Inferior parietal cortex (tissue), 1 donor: ENCODE results near the gene DEFB128.
"Not testable (repeated sequence)": the region's sequence is repeated elsewhere in the genome, so short reads cannot be mapped to it uniquely, and the experiment has no call there.

Experiments used
- DNase-seq: peaks from one replicate; pipeline ENCODE4 v3.0.0-alpha.2; 2016; ENCODE audit errors: extremely low spot score

The DEFB128 gene

DNA sequence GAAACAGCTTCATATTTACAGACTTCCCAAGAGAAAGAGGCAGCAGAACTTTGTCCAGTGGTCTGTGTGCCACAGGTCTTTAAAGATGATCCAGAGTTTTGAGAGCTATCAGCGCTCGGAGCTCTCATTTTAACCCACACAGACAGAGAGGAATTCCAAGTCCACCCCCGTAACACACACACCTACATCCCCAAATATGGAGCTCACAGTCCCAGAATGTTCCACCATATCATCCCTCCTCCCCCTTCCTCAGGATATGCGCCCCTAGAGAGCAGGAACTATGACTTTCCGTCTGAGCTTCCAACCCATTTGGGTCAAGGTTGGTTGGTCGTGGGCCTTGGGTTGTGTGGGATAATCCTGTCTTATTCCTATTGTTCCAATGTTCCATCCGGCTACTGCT is at the start of gene DEFB128:
TSS of gene DEFB128 (minus strand) at position 101 of the 400 bp plus-strand sequence. CDS start at position 13, 88 bp downstream.
- DNase-seq, result no peak

DNA sequence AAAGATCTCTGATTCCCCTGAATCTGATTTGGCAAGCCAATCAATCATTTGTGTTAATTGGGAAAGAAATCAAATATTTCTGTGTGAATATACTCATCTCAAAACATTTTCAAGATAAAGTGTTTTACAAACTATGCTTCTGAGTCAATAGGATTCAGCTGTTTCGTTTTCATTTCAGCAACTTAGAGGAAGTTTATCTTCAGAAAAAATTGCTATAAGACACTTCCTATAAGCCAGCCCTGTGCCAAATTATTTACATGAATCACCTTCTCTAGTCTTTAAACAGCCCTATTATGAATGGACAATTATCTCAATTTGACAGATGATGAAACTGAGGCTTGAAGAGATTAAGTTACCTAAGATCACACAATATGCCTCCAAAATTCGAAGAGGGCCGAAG is 48.4 kb upstream of the DEFB128 start:
- DNase-seq, result no peak

DNA sequence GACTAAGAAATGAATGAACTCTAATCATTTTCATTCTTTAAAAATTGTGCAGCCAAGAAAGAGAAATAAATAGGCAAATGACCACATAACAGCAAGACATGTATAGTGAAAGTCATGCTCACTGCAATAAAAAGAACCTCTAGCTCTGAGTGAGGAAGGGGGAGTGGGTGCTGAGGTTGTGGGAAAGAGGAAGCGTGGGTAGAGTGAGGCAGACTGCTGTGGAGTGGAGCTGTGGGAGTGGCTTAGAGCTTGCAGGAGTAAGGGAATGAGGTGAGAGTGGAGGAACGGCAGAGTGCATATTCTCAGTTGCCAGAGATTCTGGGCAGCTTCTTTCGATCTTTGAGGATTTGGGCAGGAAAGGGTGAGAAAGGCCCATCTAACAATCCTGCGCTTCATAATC is 48.0 kb upstream of the DEFB128 start:
- no peak for DNase-seq

DNA sequence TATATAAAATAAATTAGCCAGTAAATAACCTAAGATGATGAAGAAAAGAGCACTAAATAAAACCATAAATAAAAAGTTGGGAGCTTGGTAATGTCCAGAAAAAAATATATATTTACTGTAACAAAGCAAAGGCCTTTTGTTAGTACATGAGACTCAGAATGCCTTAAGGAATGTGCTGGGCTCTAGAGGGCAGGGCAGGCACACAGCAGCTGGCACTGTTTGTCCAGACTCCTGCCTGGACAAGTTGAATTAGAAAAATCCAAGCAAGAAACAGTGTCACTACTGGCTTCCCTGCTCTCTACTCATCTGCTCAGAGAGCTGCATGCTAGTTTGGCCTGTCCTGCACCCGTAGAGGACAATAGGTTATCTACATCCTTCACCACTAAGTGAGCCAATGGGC is 46.4 kb upstream of the DEFB128 start:
- DNase-seq, result no peak

DNA sequence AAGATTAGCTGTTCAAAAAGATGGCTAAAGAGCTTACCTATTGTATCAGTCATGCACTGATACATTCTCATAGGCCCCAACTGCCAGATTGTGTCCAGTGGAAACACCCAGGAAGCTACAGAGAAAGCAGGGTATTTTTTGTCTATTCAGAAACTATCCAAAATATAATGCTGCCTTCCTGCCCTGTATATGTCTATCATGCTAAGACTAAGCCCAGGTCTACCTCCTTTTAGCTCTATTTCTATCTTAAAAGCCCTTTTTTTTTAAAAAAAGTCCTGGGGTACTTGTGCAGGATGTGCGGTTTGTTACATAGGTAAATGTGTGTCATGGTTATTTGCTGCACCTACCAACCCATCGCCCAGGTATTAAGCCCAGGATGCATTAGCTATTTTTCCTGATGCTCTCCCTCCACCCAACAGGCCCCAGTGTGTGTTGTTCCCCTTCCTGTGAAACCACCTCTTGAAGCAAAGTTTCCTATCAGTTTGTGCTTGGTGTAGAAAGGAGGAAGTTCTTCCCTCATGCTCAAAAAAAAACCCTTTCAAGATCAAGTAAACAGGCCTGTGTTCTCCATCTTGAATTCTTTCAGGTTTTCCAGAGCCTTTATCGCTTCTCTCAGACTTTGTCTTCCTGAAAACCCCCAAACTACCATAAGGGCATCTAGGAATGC is 38.1 kb upstream of the DEFB128 start:
- DNase-seq, result no peak

DNA sequence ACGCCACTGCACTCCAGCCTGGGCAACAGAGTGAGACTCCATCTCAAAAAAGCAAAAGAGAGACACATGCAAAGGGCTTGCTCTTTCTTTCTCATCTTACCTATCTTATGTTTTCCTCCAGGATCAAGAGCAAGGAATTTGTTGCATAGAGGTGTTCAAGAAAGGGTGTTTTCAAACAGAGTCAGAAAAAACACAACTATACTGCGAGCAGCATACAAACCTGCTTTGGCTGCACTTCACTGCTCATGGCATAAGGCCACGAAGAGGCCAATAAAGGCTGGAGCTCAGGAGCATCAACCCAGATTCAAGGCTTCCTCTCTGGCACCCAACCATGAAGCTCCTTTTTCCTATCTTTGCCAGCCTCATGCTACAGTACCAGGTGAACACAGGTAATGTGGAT is 37.4 kb upstream of the DEFB128 start, which contains the start of gene DEFB129:
TSS of gene DEFB129 (plus strand) at position 301 of the 400 bp plus-strand sequence. CDS start at position 332, 31 bp downstream.
- no peak for DNase-seq

DNA sequence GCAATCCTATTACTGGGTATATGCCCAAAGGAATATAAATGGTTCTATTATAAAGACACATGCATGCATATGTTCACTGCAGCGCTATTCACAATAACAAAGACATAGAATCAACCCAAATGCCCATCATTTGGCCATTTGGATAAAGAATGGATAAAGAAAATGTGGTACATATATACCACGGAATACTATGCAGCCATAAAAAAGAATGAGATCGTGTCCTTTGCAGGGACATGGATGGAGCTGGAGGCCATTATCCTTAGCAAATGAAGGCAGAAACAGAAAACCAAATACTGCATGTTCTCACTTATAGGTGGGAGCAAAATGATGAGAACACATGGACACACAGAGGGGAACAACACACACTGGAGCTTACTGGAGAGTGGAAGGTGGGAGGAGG is 36.4 kb upstream of the DEFB128 start:
- not testable (repeated sequence) for DNase-seq

DNA sequence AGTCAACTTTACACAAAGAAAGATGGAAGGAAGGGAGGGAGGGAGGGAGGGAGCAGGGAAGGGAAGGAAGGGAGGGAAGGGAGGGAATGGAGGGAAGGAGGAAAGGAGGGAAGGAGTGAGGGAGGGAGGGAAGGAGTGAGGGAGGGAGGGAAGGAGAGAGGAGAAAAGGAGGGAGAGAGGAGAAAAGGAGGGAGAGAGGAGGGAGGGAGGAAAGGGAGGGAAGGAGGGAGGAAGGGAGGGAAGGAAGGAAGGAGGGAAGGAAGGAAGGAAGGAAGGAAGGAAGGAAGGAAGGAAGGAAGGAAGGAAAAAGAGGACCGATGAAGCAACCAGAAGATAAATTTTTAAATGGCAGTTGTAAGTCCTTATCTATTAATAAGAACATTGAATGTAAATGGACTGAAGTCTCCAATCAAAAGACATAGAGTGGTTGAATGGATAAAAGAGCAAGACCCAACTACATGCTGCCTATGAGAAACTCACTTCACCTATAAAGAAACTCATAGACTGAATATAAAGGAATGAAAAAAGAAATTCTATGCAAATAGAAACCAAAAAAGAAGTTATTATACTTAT is 31.8 kb upstream of the DEFB128 start:
- DNase-seq, result no peak

DNA sequence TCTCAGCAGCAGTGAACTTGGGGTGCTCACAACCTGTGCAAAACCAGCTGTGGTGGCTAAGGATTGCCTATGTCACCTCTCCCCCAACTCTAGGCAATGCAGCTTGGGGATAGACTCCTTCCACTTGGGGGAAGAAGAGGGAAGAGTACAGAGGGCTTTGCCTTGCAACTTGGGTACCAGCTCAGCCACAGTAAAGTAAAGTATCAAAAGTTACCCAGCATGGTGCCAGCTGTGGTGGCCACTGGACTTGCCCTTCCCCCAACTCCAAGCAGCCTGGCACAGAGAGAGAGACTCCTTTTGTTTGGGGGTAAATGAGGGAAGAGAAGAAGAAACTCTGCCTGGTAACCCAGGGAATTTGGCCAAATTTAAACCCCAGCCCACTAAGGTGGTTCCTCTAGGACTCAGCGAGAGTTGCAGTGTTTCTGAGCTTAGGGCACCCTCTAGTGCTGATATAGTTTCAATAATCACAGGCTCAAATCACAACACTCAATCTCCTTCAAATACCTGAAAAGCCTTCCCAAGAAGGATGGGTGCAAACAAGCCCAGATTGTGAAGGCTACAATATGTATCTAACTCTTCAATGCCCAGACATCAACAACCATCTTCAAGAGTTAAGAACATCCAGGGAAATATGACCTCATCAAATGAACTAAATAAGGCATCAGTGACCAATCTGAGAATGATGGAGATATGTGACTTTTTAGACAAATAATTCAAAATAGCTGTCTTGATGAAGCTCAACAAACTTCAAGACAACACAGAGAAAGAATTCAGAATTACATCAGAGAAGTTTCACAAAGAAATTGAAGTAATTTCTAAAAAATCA is 30.0 kb upstream of the DEFB128 start:
- DNase-seq, result peak; percentile 17

DNA sequence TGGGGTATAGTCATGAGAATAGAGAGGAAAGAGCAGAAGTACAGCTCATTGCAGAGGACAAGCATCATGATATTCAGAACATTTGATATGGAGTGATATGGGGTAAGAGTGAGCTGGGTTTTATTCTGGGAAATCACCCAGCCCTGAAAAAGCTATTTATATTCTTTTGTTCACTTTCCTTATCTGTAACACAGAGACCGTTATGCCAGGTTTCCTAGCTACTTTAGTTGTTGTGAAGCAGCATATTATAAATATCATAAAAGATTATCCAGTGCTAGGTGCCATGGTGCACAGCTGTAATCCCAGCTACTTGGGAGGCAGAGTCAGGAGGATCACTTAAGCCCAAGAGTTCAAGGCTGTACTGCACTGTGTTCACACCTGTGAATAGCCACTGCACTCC is 27.8 kb upstream of the DEFB128 start:
- DNase-seq, result no peak

DNA sequence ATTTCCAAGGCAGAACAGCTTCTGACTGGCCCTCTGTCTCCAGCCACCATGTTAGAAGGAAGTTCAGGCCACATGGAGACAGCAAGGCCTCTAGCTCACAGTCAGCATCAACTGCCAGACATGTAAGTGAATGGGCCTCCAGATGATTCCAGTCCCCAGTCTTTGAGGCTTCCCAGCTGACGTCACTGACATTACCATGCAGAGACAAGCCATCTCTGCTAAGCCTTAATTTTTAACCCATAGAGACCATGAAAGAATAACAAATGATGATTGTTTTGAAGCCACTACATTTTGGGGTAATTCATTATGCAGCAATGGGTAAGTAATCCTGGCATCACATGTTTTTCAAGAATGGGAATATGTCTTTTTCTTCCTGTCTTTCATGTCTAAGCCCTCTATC is 26.3 kb upstream of the DEFB128 start:
- DNase-seq, result no peak

DNA sequence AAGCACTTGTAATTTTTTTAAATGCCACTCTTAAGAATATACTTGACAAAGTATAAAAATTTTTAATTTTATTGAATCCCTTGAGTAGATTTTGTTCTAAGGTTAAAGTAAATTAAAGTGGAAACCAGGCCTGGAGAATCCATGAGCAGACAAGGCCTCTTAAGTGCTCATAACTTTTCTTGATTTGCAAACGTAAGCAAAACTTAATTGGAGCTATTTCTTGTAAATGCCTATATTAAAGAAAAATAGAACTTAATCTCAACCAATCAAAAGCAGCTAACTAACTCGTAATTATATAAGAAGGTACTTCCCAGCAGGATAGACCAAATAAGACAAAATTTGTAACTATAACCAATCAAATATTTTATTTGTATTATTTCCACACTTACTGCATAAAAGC is 24.9 kb upstream of the DEFB128 start:
- DNase-seq, result no peak

DNA sequence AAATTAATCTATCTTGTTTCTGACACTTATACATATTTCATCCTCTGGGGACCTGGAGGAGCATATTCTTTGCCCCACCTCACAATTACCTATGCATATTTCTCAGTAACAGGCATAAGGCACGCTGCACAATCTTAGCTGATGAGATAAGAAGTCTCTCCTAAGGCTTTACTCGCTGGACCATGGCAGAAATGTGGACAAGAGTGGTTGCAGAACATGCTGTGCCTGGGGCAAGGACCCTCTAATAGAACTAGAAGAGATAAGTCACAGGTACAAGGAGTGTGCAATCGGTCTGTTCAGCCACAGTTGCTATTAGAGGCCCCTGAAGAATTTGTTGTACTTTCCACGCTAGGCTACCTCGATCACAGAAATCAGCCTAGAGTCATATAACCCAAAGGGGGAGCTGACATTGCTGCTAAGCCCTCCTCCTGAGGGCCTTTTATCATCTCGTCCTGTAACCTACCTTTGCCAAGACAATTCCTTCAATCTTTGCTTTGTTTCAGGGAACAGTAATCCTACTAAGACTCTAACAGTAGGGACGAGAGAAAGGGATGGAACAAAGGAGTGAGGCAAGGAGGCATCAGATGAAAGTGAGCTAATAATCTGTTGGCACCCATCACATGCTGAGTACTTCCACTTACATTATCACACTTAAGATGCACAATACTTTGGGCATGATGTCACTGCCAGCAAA is 21.4 kb upstream of the DEFB128 start:
- no peak for DNase-seq

DNA sequence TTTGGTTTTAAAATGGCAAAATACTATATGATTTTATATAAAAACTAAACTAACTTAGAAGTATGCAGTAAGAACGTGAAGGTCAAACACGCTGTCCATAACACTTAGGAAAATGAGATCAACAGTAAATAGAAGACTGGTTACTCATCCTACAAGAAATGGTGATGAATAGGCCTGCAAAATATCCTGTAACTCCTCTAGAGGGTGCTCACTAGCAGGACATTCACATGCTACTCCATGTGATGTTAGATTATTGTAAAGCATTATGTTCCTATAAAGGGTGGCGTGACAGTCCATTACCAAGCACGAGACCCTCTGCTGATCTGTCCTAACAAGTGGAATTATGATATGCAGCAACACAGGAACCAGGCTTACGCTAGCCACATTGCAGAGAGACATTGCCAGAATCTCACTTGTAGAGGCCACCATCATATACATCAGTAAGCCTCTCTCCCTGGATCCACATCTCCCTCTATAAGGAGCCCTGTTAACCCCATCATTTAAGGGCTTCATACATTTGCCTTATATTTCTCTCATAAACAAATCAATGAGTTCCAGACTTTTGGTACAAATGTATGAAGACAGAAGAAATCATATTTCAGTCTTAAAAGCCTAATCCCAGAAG is 19.5 kb upstream of the DEFB128 start:
- peak; percentile 34 for DNase-seq

DNA sequence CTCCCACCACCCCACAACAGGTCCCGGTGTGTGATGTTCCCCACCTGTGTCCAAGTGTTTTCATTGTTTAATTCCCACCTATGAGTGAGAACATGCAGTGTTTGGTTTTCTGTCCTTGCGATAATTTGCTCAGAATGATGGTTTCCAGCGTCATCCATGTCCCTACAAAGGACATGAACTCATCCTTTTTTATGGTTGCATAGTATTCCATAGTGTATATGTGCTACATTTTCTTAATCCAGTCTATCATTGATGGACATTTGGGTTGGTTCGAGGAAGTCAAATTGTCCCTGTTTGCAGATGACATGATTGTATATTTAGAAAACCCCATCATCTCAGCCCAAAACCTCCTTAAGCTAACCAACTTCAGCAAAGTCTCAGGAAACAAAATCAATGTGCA is 14.1 kb upstream of the DEFB128 start:
- not testable (repeated sequence) for DNase-seq

DNA sequence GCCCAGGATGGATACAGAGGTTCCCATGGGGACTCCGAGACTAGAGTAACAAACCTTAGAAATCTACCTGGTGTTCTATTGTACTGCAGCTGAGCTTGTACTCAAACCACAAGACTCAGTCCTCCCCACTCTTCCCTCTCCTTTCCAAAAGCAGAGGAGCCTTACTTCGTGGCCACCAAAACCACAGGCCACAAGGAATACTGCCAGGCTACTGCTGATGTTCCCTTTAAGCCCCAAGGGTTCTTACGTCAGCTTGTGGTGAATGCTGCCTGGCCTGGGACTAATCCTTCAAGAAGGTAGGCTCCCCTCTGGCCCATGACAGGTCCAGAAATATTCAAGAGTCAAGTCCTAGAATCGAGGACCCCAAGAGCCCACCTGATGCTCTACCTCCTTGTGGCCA is 10.5 kb upstream of the DEFB128 start:
- no peak for DNase-seq

DNA sequence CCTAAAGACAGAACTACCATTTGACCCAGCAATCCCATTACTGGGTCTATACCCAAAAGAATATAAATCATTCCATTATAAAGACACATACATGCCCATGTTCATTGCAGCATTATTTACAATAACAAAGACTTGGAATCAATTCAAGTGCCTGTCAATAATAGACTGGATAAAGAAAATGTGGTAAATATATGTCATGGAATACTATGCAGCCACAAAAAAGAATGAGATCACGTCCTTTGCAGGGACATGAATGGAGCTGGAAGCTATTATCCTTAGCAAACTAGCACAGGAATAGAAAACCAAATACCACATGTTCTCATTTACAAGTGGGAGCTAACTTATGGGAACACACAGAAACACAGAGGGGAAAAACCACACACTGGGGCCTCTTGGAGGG is 8.7 kb upstream of the DEFB128 start:
- DNase-seq, result no peak

DNA sequence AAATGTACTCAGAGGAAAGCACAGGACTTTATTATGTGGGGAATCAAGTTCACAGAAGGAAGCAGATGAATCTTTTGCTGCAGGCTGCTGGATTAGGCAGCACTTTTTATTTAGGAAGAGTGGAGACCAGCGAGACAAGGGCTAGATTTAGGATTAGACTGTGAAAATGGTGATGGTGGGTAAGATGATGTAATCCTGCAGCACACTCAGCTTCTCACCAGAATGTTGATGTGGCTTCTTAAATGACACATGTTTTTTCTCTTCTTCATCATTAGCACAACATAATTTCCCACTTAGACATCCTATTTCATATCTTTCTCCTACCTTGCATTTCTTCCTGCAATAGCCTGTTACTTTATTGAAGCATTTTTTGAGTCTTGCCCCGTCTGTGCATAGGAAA is 1.8 kb downstream of the DEFB128 start:
- no peak for DNase-seq

DNA sequence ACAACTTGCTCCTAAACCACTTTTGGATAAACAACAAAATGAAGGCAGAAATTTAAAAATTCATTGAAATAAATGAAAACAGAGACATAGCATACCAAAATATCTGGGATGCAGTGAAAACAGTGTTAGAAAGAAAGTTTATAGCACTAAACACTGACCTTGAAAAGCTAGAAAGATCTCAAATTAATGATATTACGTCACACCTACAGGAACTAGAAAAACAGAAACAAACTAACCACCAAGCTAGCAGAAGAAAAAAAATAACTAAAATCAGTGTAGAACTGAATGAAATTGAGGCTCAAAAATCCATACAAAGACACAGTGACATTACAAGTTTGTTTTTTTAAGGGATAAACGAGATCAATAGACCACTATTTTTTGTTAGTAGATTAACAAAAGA is 5.2 kb downstream of the DEFB128 start:
- DNase-seq, result no peak

DNA sequence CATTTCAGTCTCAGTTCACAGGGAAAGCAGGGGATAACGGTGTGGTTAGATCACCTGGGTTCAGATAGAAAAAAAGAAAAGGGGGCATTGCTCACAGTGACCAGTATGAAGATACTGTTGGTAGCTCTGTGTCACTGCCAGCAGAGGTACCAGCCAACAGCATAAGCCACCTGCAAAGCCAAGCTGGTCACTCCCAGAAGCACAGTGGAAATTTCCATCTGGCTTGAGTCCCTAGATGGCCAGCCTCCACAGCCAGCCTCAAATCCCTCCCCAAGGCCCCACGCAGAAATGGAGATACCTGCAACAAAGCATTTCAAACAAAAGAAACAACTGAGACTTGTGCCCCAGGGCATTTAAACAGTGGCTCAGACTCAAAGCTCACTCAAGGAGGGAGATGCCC is 20.6 kb downstream of the DEFB128 start:
- DNase-seq, result no peak

DNA sequence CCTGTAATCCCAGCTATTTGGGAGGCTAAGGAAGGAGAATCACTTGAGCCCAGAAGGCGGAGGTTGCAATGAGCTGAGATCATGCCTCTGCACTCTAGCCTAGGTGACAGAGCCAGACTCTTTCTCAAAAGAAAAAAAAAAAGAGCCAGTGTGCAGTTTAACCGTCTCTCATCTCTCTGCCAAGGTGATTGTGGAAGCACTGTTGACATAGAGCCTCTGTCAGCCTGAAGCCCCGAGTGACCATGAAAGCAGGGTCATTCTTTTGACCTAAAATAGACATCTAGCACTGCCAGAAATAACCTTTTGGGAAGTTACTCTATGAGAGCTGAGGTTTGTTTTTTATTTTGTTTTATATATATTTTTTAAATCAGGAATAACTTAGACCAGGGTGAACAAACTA is 24.9 kb downstream of the DEFB128 start:
- DNase-seq, result no peak

DNA sequence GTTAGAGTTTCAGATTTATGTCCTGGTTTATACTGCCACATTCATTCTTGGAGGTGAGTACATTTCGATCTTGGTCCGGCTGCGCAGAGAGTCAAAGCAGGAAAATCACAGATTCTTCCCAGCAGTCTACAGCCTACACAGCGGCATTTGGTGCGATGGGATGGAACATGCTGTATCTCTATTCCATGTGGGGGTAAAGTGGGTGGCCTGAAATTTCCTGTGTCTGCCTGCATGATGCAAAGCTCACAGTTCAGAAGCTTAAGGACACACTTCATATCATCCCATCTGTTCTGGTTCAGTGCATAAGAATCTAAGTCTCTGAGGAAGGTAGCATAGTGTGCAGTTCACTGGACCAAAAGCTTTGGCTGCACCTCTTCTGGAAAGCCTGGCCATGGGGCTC is 32.4 kb downstream of the DEFB128 start, which contains the start of gene DEFB127:
TSS of gene DEFB127 (plus strand) at position 301 of the 400 bp plus-strand sequence. CDS start at position 392, 91 bp downstream.
- no peak for DNase-seq
